HepG2 (cell line): Measurements from ENCODE around the gene SLC12A3. TPM values are rescaled to one million over a fixed set of nuclear protein-coding genes. Genes with fewer than 3 reads are reported as not detected.

Experiments
- AGO2 ChIP-seq: fragments of 200-400 bp; formaldehyde crosslinking; optimal IDR thresholded peaks from 2 replicates; pipeline ENCODE3; 2017; ENCODE audit warnings: mild to moderate bottlenecking, low read depth, low read length, moderate library complexity
- ARNTL ChIP-seq: sonication (generic); formaldehyde crosslinking; IDR thresholded peaks from 2 replicates; pipeline ENCODE4 v1.4.0; 2020; ENCODE audit warnings: mild to moderate bottlenecking, missing genetic modification reagents
- HNRNPL ChIP-seq: fragments of 200-400 bp; formaldehyde crosslinking; IDR thresholded peaks from 2 replicates; pipeline ENCODE4 v1.6.1; 2017; ENCODE audit warnings: mild to moderate bottlenecking, low read depth, low read length
- HOXD1 ChIP-seq: sonication (generic); formaldehyde crosslinking; IDR thresholded peaks from 2 replicates; pipeline ENCODE4 v1.5.0; 2020; ENCODE audit warnings: missing genetic modification reagents
- KDM3A ChIP-seq: IDR thresholded peaks from 2 replicates; pipeline ENCODE4 v1.6.1; 2018; ENCODE audit warnings: low read depth, missing compliant biosample characterization
- MTA1 ChIP-seq: sonication (generic); formaldehyde crosslinking; IDR thresholded peaks from 2 replicates; pipeline ENCODE4 v1.4.0; 2020; ENCODE audit warnings: missing genetic modification reagents, mild to moderate bottlenecking, borderline replicate concordance
- PHF21A ChIP-seq: sonication (generic); formaldehyde crosslinking; IDR thresholded peaks from 2 replicates; pipeline ENCODE4 v1.5.0; 2020; ENCODE audit warnings: mild to moderate bottlenecking, missing genetic modification reagents
- RCOR2 ChIP-seq: IDR thresholded peaks from 2 replicates; pipeline ENCODE4 v1.6.1; 2016; ENCODE audit warnings: missing biosample characterization, missing genetic modification reagents
- ZFAT ChIP-seq: sonication (generic); formaldehyde crosslinking; conservative IDR thresholded peaks from 2 replicates; pipeline ENCODE4 v1.8.1; 2023; ENCODE audit warnings: missing genetic modification reagents, inconsistent platforms
- ZNF292 ChIP-seq: sonication (generic); formaldehyde crosslinking; IDR thresholded peaks from 2 replicates; pipeline ENCODE4 v1.8.1; 2022; ENCODE audit warnings: mild to moderate bottlenecking, low read depth, missing genetic modification reagents, borderline replicate concordance
- ZNF350 ChIP-seq: sonication (generic); formaldehyde crosslinking; IDR thresholded peaks from 2 replicates; pipeline ENCODE4 v1.4.0; 2020; ENCODE audit warnings: mild to moderate bottlenecking, low read depth, missing genetic modification reagents, borderline replicate concordance
- ZNF496 ChIP-seq: sonication (generic); formaldehyde crosslinking; IDR thresholded peaks from 2 replicates; pipeline ENCODE4 v1.8.1; 2023; ENCODE audit warnings: mild to moderate bottlenecking, moderate library complexity, missing genetic modification reagents; ENCODE audit not compliant: insufficient replicate concordance
- ZNF503 ChIP-seq: sonication (generic); formaldehyde crosslinking; IDR thresholded peaks from 2 replicates; pipeline ENCODE4 v1.4.0; 2020; ENCODE audit warnings: missing genetic modification reagents
- ZNF556 ChIP-seq: sonication (generic); formaldehyde crosslinking; IDR thresholded peaks from 2 replicates; pipeline ENCODE4 v1.4.0; 2020; ENCODE audit warnings: mild to moderate bottlenecking, missing genetic modification reagents, borderline replicate concordance
- ZSCAN25 ChIP-seq: sonication (generic); formaldehyde crosslinking; IDR thresholded peaks from 2 replicates; pipeline ENCODE4 v1.8.0; 2022; ENCODE audit warnings: mild to moderate bottlenecking, missing genetic modification reagents
- ZSCAN31 ChIP-seq: sonication (generic); formaldehyde crosslinking; IDR thresholded peaks from 2 replicates; pipeline ENCODE4 v1.5.0; 2020; ENCODE audit warnings: low read depth, mild to moderate bottlenecking, missing genetic modification reagents
- polyA plus RNA-seq, 8 experiments: library from polyadenylated mRNA; depleted of rRNA in 3 of 8; stranded (reverse) in 7 of 8; unstranded in 1 of 8; fragments of >200 nt; fragmentation: Illumina TruSeq in 4 of 8; extraction: Trizol in 4 of 8; gene quantifications; 2 replicates each; pipeline versions ENCODE4 v1.2.1 to v1.2.3, GENCODE V29; 2011 to 2016; ENCODE audit warnings: low read depth in 4 of 8, missing spikeins in 1 of 8, mixed read lengths in 1 of 8; ENCODE audit not compliant: insufficient read depth in 1 of 8
- total RNA-seq, 5 experiments: library from RNA; depleted of rRNA; stranded (reverse); fragments of >200 nt; fragmentation: Illumina TruSeq; extraction: Trizol; gene quantifications; 2 replicates each; pipeline ENCODE4 v1.2.3, GENCODE V29; 2016; ENCODE audit warnings: low read depth in 1 of 5
- TF ChIP-seq, protein P1 (sequence below): sonication (generic); formaldehyde crosslinking; IDR thresholded peaks from 2 replicates; pipeline ENCODE4 v1.5.1; 2020; ENCODE audit warnings: mild to moderate bottlenecking, missing genetic modification reagents, moderate library complexity
- TF ChIP-seq, protein P2 (sequence below): sonication (generic); formaldehyde crosslinking; IDR thresholded peaks from 2 replicates; pipeline ENCODE4 v1.4.0; 2020; ENCODE audit warnings: missing genetic modification reagents, borderline replicate concordance
- TF ChIP-seq, protein P3 (sequence below): sonication (generic); formaldehyde crosslinking; IDR thresholded peaks from 2 replicates; pipeline ENCODE4 v1.9.0; 2022; ENCODE audit warnings: low read depth, missing genetic modification reagents

Gene SLC12A3
- total and polyA plus RNA-seq, 2 of the 13 experiments (the other 11 are each of a cell fraction or from before 2014, with no cell fraction given): 6.2 TPM; not detected in 1

- TF ChIP-seq, protein P1, sequence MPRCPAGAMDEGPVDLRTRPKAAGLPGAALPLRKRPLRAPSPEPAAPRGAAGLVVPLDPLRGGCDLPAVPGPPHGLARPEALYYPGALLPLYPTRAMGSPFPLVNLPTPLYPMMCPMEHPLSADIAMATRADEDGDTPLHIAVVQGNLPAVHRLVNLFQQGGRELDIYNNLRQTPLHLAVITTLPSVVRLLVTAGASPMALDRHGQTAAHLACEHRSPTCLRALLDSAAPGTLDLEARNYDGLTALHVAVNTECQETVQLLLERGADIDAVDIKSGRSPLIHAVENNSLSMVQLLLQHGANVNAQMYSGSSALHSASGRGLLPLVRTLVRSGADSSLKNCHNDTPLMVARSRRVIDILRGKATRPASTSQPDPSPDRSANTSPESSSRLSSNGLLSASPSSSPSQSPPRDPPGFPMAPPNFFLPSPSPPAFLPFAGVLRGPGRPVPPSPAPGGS (CRISPR knock-in tag): peak; percentile 81; the same call in 1 of the 2 replicates
- TF ChIP-seq ZNF556: no peak
- TF ChIP-seq, protein P2, sequence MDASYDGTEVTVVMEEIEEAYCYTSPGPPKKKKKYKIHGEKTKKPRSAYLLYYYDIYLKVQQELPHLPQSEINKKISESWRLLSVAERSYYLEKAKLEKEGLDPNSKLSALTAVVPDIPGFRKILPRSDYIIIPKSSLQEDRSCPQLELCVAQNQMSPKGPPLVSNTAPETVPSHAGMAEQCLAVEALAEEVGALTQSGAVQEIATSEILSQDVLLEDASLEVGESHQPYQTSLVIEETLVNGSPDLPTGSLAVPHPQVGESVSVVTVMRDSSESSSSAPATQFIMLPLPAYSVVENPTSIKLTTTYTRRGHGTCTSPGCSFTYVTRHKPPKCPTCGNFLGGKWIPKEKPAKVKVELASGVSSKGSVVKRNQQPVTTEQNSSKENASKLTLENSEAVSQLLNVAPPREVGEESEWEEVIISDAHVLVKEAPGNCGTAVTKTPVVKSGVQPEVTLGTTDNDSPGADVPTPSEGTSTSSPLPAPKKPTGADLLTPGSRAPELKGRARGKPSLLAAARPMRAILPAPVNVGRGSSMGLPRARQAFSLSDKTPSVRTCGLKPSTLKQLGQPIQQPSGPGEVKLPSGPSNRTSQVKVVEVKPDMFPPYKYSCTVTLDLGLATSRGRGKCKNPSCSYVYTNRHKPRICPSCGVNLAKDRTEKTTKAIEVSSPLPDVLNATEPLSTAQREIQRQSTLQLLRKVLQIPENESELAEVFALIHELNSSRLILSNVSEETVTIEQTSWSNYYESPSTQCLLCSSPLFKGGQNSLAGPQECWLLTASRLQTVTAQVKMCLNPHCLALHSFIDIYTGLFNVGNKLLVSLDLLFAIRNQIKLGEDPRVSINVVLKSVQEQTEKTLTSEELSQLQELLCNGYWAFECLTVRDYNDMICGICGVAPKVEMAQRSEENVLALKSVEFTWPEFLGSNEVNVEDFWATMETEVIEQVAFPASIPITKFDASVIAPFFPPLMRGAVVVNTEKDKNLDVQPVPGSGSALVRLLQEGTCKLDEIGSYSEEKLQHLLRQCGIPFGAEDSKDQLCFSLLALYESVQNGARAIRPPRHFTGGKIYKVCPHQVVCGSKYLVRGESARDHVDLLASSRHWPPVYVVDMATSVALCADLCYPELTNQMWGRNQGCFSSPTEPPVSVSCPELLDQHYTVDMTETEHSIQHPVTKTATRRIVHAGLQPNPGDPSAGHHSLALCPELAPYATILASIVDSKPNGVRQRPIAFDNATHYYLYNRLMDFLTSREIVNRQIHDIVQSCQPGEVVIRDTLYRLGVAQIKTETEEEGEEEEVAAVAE: no peak
- TF ChIP-seq RCOR2 (CRISPR knock-in tag): no peak
- peak; percentile 67; the same call in 1 of the 2 replicates for TF ChIP-seq ZNF350 (CRISPR knock-in tag)
- no peak for TF ChIP-seq AGO2
- TF ChIP-seq ARNTL (CRISPR knock-in tag): no peak
- 0 out of 2 replicates have a peak, but pooled peaks have one; percentile 28 for TF ChIP-seq KDM3A (CRISPR knock-in tag)
- TF ChIP-seq ZSCAN31 (CRISPR knock-in tag): no peak
- TF ChIP-seq, protein P3, sequence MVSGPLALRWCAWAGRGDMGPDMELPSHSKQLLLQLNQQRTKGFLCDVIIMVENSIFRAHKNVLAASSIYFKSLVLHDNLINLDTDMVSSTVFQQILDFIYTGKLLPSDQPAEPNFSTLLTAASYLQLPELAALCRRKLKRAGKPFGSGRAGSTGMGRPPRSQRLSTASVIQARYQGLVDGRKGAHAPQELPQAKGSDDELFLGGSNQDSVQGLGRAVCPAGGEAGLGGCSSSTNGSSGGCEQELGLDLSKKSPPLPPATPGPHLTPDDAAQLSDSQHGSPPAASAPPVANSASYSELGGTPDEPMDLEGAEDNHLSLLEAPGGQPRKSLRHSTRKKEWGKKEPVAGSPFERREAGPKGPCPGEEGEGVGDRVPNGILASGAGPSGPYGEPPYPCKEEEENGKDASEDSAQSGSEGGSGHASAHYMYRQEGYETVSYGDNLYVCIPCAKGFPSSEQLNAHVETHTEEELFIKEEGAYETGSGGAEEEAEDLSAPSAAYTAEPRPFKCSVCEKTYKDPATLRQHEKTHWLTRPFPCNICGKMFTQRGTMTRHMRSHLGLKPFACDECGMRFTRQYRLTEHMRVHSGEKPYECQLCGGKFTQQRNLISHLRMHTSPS (CRISPR knock-in tag): 0 out of 2 replicates have a peak, but pooled peaks have one; percentile 34
- TF ChIP-seq ZNF503 (CRISPR knock-in tag): no peak
- no peak for TF ChIP-seq HOXD1 (CRISPR knock-in tag)
- no peak for TF ChIP-seq ZFAT
- TF ChIP-seq MTA1 (CRISPR knock-in tag): no peak
- TF ChIP-seq ZNF496: no peak
- no peak for TF ChIP-seq HNRNPL
- no peak for TF ChIP-seq PHF21A (CRISPR knock-in tag)
- TF ChIP-seq ZSCAN25: peak; percentile 99
- no peak for TF ChIP-seq ZNF292 (CRISPR knock-in tag)
Observed at GRCh38 chr16:56950881-56951771, 86.1 kb downstream of the SLC12A3 start (continued).
